Fibroblast of lung (primary cell): ENCODE measurements around the gene ANO1. TPM values are rescaled to one million over a fixed set of nuclear protein-coding genes. Genes with fewer than 3 reads are reported as not detected.

ENCODE experiments used
- DNase-seq, 2 donors: peaks; one replicate each; pipeline versions ENCODE4 v3.0.0 to v3.0.0-alpha.2; 2010; ENCODE audit warnings: low read depth in 2 of 2
- H2AFZ ChIP-seq: 2 replicates; pipeline ENCODE4 v1.5.1; 2012; ENCODE audit warnings: low read length, control low read depth, inconsistent platforms
- H3K27ac ChIP-seq: 2 replicates; pipeline ENCODE4 v1.5.1; 2011; ENCODE audit warnings: low read length, control low read depth; ENCODE audit not compliant: insufficient read depth
- H3K27me3 ChIP-seq: 2 replicates; pipeline ENCODE4 v1.5.1; 2011; ENCODE audit warnings: mild to moderate bottlenecking, low read length; ENCODE audit not compliant: control insufficient read depth, insufficient read depth
- H3K36me3 ChIP-seq: 2 replicates; pipeline ENCODE4 v1.5.1; 2011; ENCODE audit warnings: low read length; ENCODE audit not compliant: control insufficient read depth, insufficient read depth
- H3K4me1 ChIP-seq: 2 replicates; pipeline ENCODE4 v1.5.1; 2011; ENCODE audit warnings: low read length; ENCODE audit not compliant: control insufficient read depth, insufficient read depth; ENCODE audit errors: extremely low read depth
- H3K4me2 ChIP-seq: 2 replicates; pipeline ENCODE4 v1.5.1; 2011; ENCODE audit warnings: low read length, control low read depth; ENCODE audit not compliant: insufficient read depth; ENCODE audit errors: extremely low read depth
- H3K4me3 ChIP-seq, 4 experiments: fragments of 200-600 bp in 1 of 4; sonication (generic) in 1 of 4; replicated peaks in 1 of 4; 2 replicates each; pipeline ENCODE4 v1.5.1; 2011 to 2016; ENCODE audit warnings: low read length in 4 of 4, low read depth in 3 of 4, mild to moderate bottlenecking in 3 of 4, control low read depth in 2 of 4, inconsistent platforms in 1 of 4, mixed read lengths in 1 of 4; ENCODE audit not compliant: insufficient read depth in 1 of 4; ENCODE audit errors: control extremely low read depth in 1 of 4
- H3K79me2 ChIP-seq: 2 replicates; pipeline ENCODE4 v1.5.1; 2012; ENCODE audit warnings: mild to moderate bottlenecking, low read length, inconsistent platforms; ENCODE audit not compliant: control insufficient read depth, insufficient read depth
- H3K9ac ChIP-seq: 2 replicates; pipeline ENCODE4 v1.5.1; 2011; ENCODE audit warnings: mild to moderate bottlenecking, low read length, control low read depth; ENCODE audit not compliant: insufficient read depth
- H3K9me3 ChIP-seq: 2 replicates; pipeline ENCODE4 v1.5.1; 2012; ENCODE audit warnings: low read depth, low read length; ENCODE audit not compliant: control insufficient read depth, insufficient read depth
- H4K20me1 ChIP-seq: 2 replicates; pipeline ENCODE4 v1.5.1; 2011; ENCODE audit warnings: low read length; ENCODE audit not compliant: control insufficient read depth, insufficient read depth; ENCODE audit errors: extremely low read depth
- CTCF ChIP-seq, 2 donors: IDR thresholded peaks in 1 of 2; conservative IDR thresholded peaks in 1 of 2; 1 replicate in 1 of 2; 2 replicates in 1 of 2; pipeline ENCODE4 v1.5.1; 2011 to 2012; ENCODE audit warnings: low read length in 2 of 2, control low read depth in 1 of 2, inconsistent platforms in 1 of 2, low read depth in 1 of 2, mild to moderate bottlenecking in 1 of 2
- EZH2 ChIP-seq: IDR thresholded peaks from 2 replicates; pipeline ENCODE4 v1.5.1; 2012; ENCODE audit warnings: low read length, control low read depth, mild to moderate bottlenecking; ENCODE audit errors: missing control alignments
- polyA plus RNA-seq, 2 donors: library from polyadenylated mRNA; depleted of rRNA in 1 of 2; stranded (reverse) in 1 of 2; unstranded in 1 of 2; fragments of >200 nt; gene quantifications; 2 replicates each; pipeline ENCODE4 v1.2.1, GENCODE V29; 2011 to 2012; ENCODE audit warnings: missing spikeins in 1 of 2
- total RNA-seq: library from RNA; depleted of rRNA; stranded (reverse); fragments of >200 nt; gene quantifications from 2 replicates; pipeline ENCODE4 v1.2.1, GENCODE V29; 2014

The ANO1 gene
- total and polyA plus RNA-seq, 2 donors (not counting 1 experiment from before 2014, with no cell fraction given) = 0.99 to 4.1 TPM

GRCh38 chr11:70066628-70067027 is 11.5 kb upstream of the ANO1 start:
- TF ChIP-seq CTCF (conservative IDR thresholded peaks at IDR 0.05 in 1 of 2, IDR thresholded peaks at IDR 0.05 in 1 of 2; ENCODE audit: low read depth in 1 of 2, low read length in 2 of 2) = no peak
- TF ChIP-seq EZH2 = no peak

GRCh38 chr11:70067036-70067435 is 11.1 kb upstream of the ANO1 start:
- Histone ChIP-seq H3K36me3 (no peaks in the 10 kb centered on the region), H3K9ac (no peak overlapping the region), H3K9me3 (no peaks in the 10 kb centered on the region), H3K4me1 (no peaks in the 10 kb centered on the region), H3K4me3 (no peak overlapping the region), H2AFZ (no peak overlapping the region), H3K4me2 (no peak overlapping the region), H4K20me1 (no peaks in the 10 kb centered on the region), H3K79me2 (no peaks in the 10 kb centered on the region), H3K27me3 (peaks cover 10% of the 10 kb centered on the region), H3K27ac (no peak overlapping the region)
- DNase-seq = no peak
- TF ChIP-seq EZH2 (no peak), CTCF (conservative IDR thresholded peaks at IDR 0.05 in 1 of 2, IDR thresholded peaks at IDR 0.05 in 1 of 2; ENCODE audit: low read depth in 1 of 2, low read length in 2 of 2) (no peak)

More at GRCh38 chr11:70066628-70067027, 11.5 kb upstream of the ANO1 start:
- H3K79me2 ChIP-seq = no peaks in the 10 kb centered on the region
- H3K36me3 ChIP-seq = no peaks in the 10 kb centered on the region
- H2AFZ ChIP-seq = no peak overlapping the region
- H3K4me3 ChIP-seq = no peak overlapping the region
- no peak overlapping the region for H3K27ac ChIP-seq
- H4K20me1 ChIP-seq = no peaks in the 10 kb centered on the region
- H3K9ac ChIP-seq = no peak overlapping the region
- H3K27me3 ChIP-seq = peaks cover 10% of the 10 kb centered on the region
- no peak overlapping the region for H3K4me2 ChIP-seq
- no peaks in the 10 kb centered on the region for H3K9me3 ChIP-seq
- DNase-seq = no peak
- no peaks in the 10 kb centered on the region for H3K4me1 ChIP-seq

GRCh38 chr11:70067591-70068341 is 10.4 kb upstream of the ANO1 start:
- H3K9ac ChIP-seq = no peak overlapping the region
- H2AFZ ChIP-seq = no peak overlapping the region
- DNase-seq = no peak

More at GRCh38 chr11:70067591-70068341, 10.4 kb upstream of the ANO1 start:
- no peak overlapping the region for H3K4me3 ChIP-seq
- no peaks in the 10 kb centered on the region for H4K20me1 ChIP-seq
- TF ChIP-seq EZH2 (no peak), CTCF (conservative IDR thresholded peaks at IDR 0.05 in 1 of 2, IDR thresholded peaks at IDR 0.05 in 1 of 2; ENCODE audit: low read depth in 1 of 2, low read length in 2 of 2) (no peak)
- no peaks in the 10 kb centered on the region for H3K36me3 ChIP-seq
- no peak overlapping the region for H3K4me2 ChIP-seq
- H3K27ac ChIP-seq = no peak overlapping the region
- no peaks in the 10 kb centered on the region for H3K4me1 ChIP-seq
- H3K79me2 ChIP-seq = no peaks in the 10 kb centered on the region
- H3K9me3 ChIP-seq = no peaks in the 10 kb centered on the region
- peaks cover 10% of the 10 kb centered on the region for H3K27me3 ChIP-seq
